Fibroblast of skin of abdomen (primary cell): Measurements from ENCODE around the gene RGS16.

Experiments used
- DNase-seq: peaks from one replicate; pipeline ENCODE4 v3.0.0-alpha.2; 2013

Gene RGS16

GRCh38 chr1:182629499-182630096 is 25.4 kb upstream of the RGS16 start:
- no peak for DNase-seq

GRCh38 chr1:182629080-182629479 is 24.9 kb upstream of the RGS16 start:
- DNase-seq, result no peak

- DNase-seq, result no peak
These were observed 24.5 kb upstream of the RGS16 start for GRCh38 chr1:182628657-182629056.

GRCh38 chr1:182627622-182628021 is 23.4 kb upstream of the RGS16 start:
- DNase-seq, result no peak

- DNase-seq, result no peak
These were observed 22.3 kb upstream of the RGS16 start for GRCh38 chr1:182626527-182626926.

GRCh38 chr1:182625719-182626504 is 21.7 kb upstream of the RGS16 start:
- peak; percentile 49 for DNase-seq

- DNase-seq, result no peak
These were observed 20.8 kb upstream of the RGS16 start for GRCh38 chr1:182625024-182625423.

- no peak for DNase-seq
These were observed 20.4 kb upstream of the RGS16 start for GRCh38 chr1:182624577-182624976.

GRCh38 chr1:182622901-182623528 is 18.8 kb upstream of the RGS16 start:
- peak; percentile 60 for DNase-seq

- no peak for DNase-seq
These were observed 17.7 kb upstream of the RGS16 start for GRCh38 chr1:182621906-182622305.

- no peak for DNase-seq
These were observed 16.9 kb upstream of the RGS16 start for GRCh38 chr1:182620924-182621585.

GRCh38 chr1:182617734-182618351 is 13.7 kb upstream of the RGS16 start:
- DNase-seq, result peak; percentile 50

GRCh38 chr1:182617014-182617429 is 12.8 kb upstream of the RGS16 start:
- no peak for DNase-seq

GRCh38 chr1:182616130-182617013 is 12.2 kb upstream of the RGS16 start:
- DNase-seq, result peak; percentile 82

- DNase-seq, result no peak
These were observed 11.4 kb upstream of the RGS16 start for GRCh38 chr1:182615468-182616129.

GRCh38 chr1:182614796-182615454 is 10.7 kb upstream of the RGS16 start:
- peak; percentile 90 for DNase-seq

GRCh38 chr1:182611787-182612186 is 7.6 kb upstream of the RGS16 start:
- no peak for DNase-seq

GRCh38 chr1:182611326-182611725 is 7.1 kb upstream of the RGS16 start:
- DNase-seq, result no peak

GRCh38 chr1:182610606-182611194 is 6.5 kb upstream of the RGS16 start:
- peak; percentile 50 for DNase-seq
